Measurements from ENCODE around the gene DCXR. TPM values are rescaled to one million over a fixed set of nuclear protein-coding genes. Genes with fewer than 3 reads are reported as not detected.

Gene DCXR
- total and polyA plus RNA-seq, 2 of the 13 experiments (the other 11 are each of a cell fraction or from before 2014, with no cell fraction given) = 287 to 311 TPM

DNA sequence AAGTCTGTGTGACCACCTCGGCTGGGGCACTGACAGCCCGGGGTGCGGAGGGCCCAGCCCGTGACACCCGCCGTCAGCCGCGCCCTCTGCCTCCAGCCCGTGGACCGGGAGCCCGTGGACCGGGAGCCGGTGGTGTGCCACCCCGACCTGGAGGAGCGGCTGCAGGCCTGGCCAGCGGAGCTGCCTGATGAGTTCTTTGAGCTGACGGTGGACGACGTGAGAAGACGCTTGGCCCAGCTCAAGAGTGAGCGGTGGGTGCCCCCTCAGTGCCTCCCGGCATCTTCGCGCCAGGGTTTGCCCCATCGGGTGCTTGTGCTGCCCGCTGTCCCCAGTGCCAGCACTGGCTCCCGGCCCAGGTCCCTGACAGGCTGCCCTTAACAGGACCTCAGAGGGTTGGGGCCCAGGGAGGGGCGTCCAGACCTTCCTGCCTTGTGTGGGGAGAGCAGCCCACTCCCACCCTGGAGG, 28.5 kb downstream of the DCXR start (continued):
- TF ChIP-seq, protein P1, sequence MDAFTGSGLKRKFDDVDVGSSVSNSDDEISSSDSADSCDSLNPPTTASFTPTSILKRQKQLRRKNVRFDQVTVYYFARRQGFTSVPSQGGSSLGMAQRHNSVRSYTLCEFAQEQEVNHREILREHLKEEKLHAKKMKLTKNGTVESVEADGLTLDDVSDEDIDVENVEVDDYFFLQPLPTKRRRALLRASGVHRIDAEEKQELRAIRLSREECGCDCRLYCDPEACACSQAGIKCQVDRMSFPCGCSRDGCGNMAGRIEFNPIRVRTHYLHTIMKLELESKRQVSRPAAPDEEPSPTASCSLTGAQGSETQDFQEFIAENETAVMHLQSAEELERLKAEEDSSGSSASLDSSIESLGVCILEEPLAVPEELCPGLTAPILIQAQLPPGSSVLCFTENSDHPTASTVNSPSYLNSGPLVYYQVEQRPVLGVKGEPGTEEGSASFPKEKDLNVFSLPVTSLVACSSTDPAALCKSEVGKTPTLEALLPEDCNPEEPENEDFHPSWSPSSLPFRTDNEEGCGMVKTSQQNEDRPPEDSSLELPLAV (CRISPR knock-in tag; conservative IDR thresholded peaks at IDR 0.05; ENCODE audit: low read depth) = no peak
- TF ChIP-seq HMGA1 (CRISPR knock-in tag; conservative IDR thresholded peaks at IDR 0.05) = no peak
- no peak for TF ChIP-seq THAP11 (CRISPR knock-in tag; IDR thresholded peaks at IDR 0.05)
- TF ChIP-seq, protein P2, sequence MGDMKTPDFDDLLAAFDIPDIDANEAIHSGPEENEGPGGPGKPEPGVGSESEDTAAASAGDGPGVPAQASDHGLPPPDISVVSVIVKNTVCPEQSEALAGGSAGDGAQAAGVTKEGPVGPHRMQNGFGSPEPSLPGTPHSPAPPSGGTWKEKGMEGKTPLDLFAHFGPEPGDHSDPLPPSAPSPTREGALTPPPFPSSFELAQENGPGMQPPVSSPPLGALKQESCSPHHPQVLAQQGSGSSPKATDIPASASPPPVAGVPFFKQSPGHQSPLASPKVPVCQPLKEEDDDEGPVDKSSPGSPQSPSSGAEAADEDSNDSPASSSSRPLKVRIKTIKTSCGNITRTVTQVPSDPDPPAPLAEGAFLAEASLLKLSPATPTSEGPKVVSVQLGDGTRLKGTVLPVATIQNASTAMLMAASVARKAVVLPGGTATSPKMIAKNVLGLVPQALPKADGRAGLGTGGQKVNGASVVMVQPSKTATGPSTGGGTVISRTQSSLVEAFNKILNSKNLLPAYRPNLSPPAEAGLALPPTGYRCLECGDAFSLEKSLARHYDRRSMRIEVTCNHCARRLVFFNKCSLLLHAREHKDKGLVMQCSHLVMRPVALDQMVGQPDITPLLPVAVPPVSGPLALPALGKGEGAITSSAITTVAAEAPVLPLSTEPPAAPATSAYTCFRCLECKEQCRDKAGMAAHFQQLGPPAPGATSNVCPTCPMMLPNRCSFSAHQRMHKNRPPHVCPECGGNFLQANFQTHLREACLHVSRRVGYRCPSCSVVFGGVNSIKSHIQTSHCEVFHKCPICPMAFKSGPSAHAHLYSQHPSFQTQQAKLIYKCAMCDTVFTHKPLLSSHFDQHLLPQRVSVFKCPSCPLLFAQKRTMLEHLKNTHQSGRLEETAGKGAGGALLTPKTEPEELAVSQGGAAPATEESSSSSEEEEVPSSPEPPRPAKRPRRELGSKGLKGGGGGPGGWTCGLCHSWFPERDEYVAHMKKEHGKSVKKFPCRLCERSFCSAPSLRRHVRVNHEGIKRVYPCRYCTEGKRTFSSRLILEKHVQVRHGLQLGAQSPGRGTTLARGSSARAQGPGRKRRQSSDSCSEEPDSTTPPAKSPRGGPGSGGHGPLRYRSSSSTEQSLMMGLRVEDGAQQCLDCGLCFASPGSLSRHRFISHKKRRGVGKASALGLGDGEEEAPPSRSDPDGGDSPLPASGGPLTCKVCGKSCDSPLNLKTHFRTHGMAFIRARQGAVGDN (CRISPR knock-in tag; IDR thresholded peaks at IDR 0.05) = no peak
- peak; percentile 38; the same call in 1 of the 2 replicates for TF ChIP-seq TARDBP (CRISPR knock-in tag; IDR thresholded peaks at IDR 0.05)
- peak; percentile 85 for TF ChIP-seq RBFOX2 (IDR thresholded peaks at IDR 0.05; ENCODE audit: low read depth, low read length)
- TF ChIP-seq, protein P3, sequence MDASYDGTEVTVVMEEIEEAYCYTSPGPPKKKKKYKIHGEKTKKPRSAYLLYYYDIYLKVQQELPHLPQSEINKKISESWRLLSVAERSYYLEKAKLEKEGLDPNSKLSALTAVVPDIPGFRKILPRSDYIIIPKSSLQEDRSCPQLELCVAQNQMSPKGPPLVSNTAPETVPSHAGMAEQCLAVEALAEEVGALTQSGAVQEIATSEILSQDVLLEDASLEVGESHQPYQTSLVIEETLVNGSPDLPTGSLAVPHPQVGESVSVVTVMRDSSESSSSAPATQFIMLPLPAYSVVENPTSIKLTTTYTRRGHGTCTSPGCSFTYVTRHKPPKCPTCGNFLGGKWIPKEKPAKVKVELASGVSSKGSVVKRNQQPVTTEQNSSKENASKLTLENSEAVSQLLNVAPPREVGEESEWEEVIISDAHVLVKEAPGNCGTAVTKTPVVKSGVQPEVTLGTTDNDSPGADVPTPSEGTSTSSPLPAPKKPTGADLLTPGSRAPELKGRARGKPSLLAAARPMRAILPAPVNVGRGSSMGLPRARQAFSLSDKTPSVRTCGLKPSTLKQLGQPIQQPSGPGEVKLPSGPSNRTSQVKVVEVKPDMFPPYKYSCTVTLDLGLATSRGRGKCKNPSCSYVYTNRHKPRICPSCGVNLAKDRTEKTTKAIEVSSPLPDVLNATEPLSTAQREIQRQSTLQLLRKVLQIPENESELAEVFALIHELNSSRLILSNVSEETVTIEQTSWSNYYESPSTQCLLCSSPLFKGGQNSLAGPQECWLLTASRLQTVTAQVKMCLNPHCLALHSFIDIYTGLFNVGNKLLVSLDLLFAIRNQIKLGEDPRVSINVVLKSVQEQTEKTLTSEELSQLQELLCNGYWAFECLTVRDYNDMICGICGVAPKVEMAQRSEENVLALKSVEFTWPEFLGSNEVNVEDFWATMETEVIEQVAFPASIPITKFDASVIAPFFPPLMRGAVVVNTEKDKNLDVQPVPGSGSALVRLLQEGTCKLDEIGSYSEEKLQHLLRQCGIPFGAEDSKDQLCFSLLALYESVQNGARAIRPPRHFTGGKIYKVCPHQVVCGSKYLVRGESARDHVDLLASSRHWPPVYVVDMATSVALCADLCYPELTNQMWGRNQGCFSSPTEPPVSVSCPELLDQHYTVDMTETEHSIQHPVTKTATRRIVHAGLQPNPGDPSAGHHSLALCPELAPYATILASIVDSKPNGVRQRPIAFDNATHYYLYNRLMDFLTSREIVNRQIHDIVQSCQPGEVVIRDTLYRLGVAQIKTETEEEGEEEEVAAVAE (CRISPR knock-in tag; IDR thresholded peaks at IDR 0.05; ENCODE audit: borderline replicate concordance) = no peak
- TF ChIP-seq, protein P4, sequence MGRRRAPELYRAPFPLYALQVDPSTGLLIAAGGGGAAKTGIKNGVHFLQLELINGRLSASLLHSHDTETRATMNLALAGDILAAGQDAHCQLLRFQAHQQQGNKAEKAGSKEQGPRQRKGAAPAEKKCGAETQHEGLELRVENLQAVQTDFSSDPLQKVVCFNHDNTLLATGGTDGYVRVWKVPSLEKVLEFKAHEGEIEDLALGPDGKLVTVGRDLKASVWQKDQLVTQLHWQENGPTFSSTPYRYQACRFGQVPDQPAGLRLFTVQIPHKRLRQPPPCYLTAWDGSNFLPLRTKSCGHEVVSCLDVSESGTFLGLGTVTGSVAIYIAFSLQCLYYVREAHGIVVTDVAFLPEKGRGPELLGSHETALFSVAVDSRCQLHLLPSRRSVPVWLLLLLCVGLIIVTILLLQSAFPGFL (CRISPR knock-in tag; IDR thresholded peaks at IDR 0.05) = no peak
- no peak for TF ChIP-seq ZNF83 (CRISPR knock-in tag; IDR thresholded peaks at IDR 0.05; ENCODE audit: borderline replicate concordance)
- TF ChIP-seq ZNF24 (IDR thresholded peaks at IDR 0.05) = no peak
- TF ChIP-seq MAFG (CRISPR knock-in tag; IDR thresholded peaks at IDR 0.05) = no peak
- TF ChIP-seq ZNF550 (CRISPR knock-in tag; IDR thresholded peaks at IDR 0.05; ENCODE audit: borderline replicate concordance) = no peak
- TF ChIP-seq ZMYM3 (CRISPR knock-in tag; IDR thresholded peaks at IDR 0.05) = no peak
- TF ChIP-seq RXRB (CRISPR knock-in tag; IDR thresholded peaks at IDR 0.05; ENCODE audit: borderline replicate concordance) = no peak
- no peak for TF ChIP-seq TAF15 (IDR thresholded peaks at IDR 0.05; ENCODE audit: low read depth, low read length, poor library complexity, severe bottlenecking)
- no peak for TF ChIP-seq ZNF337 (CRISPR knock-in tag; IDR thresholded peaks at IDR 0.05; ENCODE audit: borderline replicate concordance, low read depth)
- no peak for TF ChIP-seq NFE2L2 (IDR thresholded peaks at IDR 0.05; ENCODE audit: low read length)
- TF ChIP-seq SMAD9 (CRISPR knock-in tag; IDR thresholded peaks at IDR 0.05) = no peak
- no peak for TF ChIP-seq HIVEP1 (CRISPR knock-in tag; IDR thresholded peaks at IDR 0.05)
- TF ChIP-seq RFX1 (IDR thresholded peaks at IDR 0.05) = no peak
